Gastroesophageal sphincter (tissue), 3 donors: ENCODE data around the gene DNAH9.

Experiments
- CTCF ChIP-seq, 4 experiments: fragments of 200-600 bp in 2 of 4; fragments of 450-650 bp in 2 of 4; sonication (generic) in 1 of 4; IDR thresholded peaks; one replicate each; pipeline ENCODE4 v1.5.1; 2017 to 2019; ENCODE audit warnings: antibody characterized with exemption in 4 of 4, mild to moderate bottlenecking in 2 of 4, moderate library complexity in 2 of 4
- POLR2A ChIP-seq, 2 donors: fragments of 450-650 bp; IDR thresholded peaks; one replicate each; pipeline ENCODE4 v1.6.1; 2017; ENCODE audit warnings: antibody characterized with exemption in 2 of 2, mild to moderate bottlenecking in 2 of 2, moderate library complexity in 1 of 2
- POLR2AphosphoS5 ChIP-seq: sonication (generic); formaldehyde crosslinking; IDR thresholded peaks from one replicate; pipeline ENCODE4 v1.6.1; 2017; ENCODE audit warnings: antibody characterized with exemption

- TF ChIP-seq CTCF (IDR thresholded peaks at IDR 0.05) = no peak
- TF ChIP-seq POLR2AphosphoS5 = no peak
- TF ChIP-seq POLR2A (IDR thresholded peaks at IDR 0.05) = no peak
These were observed 342.6 kb downstream of the DNAH9 start for GRCh38 chr17:11940904-11941303.
